Measurements from ENCODE around the gene ANKUB1.

Gene ANKUB1

DNA sequence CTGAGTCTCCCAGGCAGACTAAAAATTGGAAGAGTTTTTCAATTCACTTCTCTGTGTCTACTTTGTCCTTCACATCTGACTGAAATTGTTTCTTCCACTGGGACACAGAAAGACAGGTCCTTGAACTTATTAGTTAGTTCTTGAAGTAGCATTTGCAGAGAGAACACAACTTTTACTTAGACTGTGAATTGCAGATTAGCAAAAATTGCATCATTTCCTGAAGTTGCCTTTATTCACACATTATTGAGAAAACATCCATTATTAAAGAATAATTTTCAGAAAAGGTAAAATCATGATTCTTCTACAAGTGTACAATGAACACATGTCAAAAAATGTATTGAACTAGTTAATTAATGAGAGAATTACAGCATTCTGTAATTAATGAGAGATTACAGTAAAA lies 38.6 kb downstream of the ANKUB1 start:
- no peak for DNase-seq

DNA sequence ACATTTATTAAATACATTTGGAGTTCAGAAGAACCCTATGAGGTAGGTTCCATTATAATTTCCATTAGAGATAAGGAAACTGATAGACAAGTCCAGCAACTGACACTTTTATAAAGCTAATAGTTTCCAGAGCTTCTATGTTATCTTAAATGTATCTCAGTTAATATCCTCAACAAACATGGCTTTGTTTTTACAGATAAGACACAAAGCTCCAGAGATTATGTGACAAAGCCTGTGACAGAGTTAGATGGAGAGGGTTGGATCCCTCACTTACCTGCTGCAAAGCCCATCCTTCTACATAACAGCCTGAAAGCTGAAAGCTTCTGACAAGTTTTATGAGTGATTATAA lies 39.6 kb downstream of the ANKUB1 start:
- no peak for DNase-seq

DNA sequence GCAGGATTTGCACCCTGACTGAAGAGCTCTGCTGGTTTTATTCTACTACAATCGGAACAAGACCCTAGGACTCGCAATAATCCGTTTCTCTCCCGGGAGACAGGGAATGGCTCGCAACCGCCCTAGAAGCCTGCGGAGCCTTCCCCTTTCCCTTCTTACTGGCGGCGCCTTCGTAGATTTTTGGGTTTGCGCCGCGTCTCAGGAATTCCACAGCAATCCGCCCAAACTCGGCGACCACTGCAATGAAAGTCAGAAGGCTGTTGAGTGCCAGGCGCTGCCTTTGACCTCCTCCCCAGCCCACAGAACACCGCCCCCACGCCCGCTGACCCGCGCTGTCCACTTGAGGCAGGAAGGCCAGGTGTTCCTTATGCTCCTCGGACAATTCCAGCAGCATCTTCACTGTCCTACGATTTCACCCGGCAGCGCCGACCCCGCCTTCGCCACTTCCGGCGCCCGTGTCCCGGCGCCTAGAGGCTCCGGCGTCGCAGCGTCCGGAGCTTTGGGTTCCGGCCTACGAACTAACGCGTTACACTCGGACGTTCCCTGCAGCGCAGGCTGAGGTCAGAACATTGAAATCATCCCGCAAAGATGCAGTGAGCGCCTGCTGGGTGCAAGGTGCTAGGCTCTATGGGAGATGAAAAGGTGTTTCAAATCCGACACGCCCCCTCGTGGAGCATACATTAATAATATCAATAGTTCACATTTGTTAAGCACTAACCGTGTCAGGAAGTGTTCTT lies 40.1 kb downstream of the ANKUB1 start, which contains the start of gene COMMD2:
Gene COMMD2 (minus strand): TSS at position 439 of the 737 bp plus-strand sequence. CDS start 45 bp downstream, at position 394.
- peak; percentile 82 for DNase-seq

DNA sequence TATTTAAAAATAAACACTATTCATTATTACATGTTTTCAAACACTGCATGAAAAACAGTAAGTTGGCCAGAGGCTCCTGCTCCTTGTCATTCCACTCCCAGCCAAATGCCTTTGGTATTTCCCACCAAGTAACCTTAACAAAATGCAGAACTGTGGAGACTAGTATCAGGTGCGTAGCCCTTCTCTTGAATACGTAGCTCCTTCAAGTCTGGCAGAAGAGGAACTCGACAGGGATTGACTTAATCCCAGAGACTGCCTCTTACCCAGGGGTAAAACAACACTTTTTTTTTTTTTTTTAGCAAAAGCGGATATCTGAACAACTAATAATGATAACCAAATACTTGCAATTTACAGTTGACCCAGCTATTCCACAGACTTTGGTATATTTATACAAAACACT lies 40.8 kb downstream of the ANKUB1 start:
- DNase-seq, result peak; percentile 6

DNA sequence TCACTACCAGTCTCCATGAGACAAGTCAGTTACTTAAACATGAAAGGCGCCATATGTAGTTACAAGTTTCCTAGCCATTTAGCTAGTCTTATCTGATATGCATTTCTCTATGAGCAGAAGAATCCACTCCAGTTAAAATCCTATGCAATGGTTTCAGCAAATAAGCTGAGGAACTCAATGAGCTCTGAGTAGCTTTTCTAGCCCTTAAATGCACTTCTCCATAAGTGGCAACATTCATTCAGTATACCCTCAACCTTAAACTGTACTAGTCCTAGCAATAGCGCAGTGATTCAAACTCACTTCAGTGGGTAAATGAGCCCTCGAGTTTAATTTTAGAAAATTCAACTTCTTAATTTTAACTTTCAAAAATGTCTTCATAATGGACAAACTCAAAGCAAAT lies 47.7 kb downstream of the ANKUB1 start:
- DNase-seq, result no peak

DNA sequence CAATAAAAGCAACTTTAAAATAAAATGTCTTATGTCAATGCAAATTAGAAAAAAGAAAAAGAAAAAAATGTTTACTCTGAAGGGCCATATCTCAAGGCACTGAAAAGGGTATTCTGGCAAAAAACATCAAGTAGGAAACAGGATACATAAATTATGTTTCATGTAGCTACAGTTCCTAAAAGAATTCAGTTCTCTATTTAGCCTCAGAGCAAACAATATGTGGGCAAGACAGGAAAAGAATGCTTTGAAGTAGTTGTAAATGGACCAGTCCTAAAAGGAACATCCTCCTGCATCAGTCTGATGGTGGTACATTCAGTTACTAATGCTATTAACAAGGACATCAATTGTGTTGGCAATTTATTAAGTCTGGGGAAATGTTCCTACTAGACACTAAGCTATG lies 48.2 kb downstream of the ANKUB1 start:
- DNase-seq, result no peak

DNA sequence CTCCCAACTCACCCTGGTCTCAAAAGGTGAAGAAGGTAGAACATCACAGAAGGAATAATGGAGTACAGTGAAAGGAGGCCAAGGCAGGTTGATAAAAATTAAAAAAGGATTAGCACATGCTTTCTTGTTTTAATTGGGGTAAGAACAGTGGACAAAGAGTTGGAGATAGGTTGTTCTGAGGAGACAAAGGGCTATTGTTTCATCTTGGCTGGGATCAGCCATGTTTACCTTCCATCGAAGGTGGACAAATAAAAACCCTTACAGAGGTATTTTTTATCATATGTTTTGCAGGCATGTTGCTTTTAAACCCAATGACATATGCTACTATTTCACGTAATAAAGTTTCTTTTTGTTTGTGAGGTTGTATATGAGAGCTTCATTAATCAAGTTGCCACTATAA lies 53.0 kb downstream of the ANKUB1 start:
- DNase-seq, result no peak

DNA sequence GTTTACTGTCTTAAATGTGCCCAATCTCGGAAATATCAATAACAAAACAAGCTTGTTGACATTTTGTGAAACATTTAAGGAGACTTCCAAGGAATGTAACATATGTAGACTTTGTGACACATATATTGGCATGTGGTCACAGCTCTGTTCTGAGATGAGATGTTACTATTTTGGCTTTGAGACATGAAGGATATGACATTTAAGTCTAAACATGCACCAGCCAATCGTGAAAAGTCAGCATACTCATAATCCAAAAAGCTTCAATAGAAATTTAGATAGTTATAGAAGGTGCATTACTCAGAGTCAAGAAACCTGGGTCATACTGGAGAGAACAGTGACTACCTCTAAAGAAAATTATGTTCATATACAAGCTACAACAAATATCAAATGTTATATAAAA lies 53.5 kb downstream of the ANKUB1 start:
- no peak for DNase-seq

DNA sequence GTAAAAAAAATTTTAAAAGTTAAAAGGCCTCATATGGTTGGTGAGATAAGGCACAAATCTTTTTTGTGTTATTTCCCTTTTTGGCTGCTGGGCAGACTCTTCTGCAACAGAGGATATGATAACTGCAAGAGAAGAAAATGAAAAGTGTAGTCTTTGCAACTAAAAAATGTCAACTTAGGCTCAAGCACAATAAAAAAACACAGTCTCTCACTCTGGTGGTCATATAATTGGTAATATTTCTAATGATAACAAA lies 55.5 kb downstream of the ANKUB1 start:
- DNase-seq, result no peak

DNA sequence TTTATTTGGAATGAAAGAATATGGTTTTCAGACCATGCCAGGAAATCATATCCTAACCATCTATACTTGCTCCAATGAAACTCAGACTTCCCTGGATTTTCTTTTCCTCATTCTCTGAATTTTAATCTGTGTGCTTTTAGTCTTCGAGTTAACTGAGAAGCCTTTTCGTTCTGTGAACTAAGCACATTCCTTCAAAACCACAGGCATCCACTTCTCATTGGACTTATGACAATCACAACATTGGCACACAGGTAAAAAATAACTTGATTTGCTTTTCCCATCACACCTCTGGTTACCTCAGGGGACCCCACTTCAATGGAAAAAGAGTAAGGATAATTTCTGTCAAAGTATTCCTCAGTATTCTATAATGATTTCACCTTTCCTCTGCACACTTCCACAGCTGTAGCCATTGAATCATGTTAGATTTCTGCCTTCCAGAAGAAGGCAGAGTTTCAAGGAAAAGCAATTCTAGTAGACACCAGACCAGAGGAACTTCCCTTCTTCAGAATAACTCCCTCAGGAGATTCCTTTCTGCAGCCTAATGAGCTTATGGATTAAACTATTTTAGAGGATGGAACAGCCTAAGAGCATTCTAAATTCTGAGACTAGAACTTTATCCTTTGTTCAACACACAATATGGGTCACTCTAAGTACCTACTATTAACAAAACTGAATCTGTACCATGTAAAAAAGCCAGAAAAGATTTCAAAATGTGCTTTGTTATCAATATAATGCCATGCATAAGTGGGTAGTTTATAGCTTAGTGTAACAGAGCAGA lies 56.0 kb downstream of the ANKUB1 start:
- DNase-seq, result no peak

DNA sequence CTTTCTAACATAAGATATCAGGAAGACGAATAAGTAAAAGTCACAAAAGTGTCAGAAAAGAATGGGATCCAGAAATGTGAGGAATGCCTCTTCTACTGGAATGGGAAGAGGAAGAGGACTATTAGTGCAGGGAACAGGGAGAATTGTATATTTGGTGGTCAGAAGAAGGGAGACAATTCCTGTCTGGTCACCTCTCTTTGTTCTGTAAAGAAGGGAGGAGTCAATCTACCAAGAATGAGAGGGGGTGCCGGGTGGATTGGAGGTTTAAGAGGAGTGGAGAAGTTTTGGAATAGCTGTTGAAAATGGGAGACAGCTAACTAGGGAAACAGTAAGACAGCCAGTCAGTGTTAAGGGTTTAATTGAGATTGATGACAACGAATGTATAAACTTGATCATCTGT lies 60.1 kb downstream of the ANKUB1 start:
- DNase-seq, result no peak

DNA sequence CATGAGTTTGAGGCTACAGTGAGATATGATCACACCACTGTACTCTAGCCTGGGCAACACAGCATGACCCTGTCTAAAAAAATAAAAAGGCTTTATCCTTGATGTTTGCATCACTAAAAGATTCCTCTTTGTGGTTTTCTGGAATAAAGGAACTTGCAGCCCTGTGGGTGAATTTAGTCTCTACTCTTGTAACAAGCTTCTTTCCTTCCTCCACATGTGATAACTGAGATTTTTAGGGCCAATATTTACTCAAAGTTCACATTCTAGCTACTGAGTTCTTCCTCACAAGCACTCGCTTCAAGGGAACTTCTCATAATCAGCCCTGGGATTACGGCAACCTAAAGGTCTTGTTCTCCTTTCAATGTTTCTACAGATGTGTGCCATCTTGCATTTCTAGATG lies 64.7 kb downstream of the ANKUB1 start:
- no peak for DNase-seq

DNA sequence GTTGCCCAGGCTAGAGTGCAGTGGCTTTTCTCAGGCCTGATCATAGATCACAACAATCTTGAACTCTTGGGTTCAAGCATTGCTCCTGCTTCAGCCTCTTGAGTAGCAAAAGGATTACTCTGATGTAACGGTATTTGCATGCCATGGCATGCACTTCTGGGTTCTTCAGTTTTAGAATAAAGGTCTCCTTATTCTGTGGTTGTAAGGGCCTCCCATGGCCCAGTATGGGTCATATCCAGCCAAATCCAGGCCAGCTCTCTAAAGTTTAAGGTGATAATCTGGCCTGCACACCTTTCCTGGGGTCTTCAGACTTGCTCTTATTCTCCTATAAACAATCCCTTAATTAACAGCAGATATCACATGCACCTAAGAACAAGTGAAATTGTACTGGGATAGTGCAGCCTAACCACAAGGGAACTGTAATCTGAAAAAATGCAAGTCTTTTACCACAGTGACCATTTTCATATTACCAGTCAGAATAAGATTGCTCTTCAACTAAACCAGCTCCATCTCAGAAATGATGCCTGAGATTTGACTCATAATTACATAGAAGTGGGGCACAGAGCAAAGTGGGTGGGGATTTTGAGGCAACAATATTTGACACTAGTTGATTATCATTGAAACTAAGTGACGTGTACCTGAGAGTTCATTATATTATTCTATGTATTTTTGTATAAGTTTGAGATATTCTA lies 65.5 kb downstream of the ANKUB1 start:
- no peak for DNase-seq

DNA sequence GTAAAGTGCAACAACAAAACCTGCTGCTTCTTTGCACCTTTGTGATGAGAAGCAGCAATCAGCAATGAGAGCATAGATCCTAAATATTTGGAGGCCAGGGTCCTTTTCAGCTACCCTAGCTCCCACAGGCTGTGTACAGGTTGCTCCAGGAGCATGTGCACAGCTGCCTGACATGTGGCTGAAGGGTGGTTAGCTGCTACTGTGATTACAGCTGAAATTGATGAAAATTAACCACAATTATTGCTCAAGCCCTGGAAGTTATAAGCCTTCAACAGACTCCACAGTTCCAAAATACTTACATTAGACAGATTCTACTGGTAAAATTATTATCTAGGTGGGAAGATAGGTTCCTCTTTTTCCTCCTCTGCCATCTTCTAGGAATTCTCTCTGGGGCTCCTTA lies 68.6 kb downstream of the ANKUB1 start:
- no peak for DNase-seq

DNA sequence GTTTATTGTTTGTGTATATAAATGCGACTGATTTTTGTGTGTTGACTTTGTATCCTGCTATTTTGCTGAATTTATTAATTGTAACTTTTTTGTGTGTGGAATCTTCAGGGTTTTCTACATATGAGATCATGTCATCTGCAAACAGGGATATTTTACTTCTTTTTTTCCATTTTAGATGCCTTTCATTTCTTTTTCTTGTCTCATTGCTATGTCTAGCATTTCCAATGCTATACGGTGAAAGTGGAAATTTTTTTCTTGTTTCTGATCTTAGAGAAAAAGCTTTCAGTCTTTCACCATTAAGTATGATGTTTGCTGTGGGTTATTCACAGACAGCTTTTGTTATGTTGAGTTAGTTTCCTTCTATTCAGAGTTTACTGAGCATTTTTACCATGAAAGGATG lies 71.4 kb downstream of the ANKUB1 start:
- no peak for DNase-seq

DNA sequence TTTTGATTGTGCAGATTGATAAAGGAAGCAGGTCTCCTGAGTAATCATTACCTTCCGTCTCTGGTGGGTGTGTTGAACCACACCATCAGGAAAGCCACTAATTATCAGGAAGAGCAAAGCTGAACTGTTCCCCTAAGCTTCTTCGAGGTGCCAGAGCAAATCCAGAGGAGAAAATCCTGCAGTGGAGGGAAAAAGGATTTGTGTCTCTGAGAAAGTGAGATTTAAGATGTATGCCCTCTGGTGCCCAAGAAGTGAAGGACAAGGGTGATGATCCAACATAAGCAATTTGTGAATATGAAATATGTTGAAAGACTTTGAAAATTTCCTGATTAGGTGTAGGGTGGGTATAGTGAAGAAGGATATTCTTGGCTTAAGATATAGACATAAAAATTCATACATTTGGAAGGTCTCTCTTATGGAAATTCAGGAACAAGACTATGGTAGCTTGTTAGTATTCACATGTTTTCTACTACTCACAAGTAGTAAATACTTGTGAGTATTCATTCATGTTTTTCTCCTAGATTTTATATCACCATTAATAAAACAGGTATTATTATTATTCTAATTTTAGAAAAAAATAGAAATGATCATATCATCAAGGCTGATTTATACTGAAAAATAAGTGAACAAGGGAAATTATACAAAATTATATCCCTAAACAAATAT lies 74.8 kb downstream of the ANKUB1 start:
- peak; percentile 26 for DNase-seq

DNA sequence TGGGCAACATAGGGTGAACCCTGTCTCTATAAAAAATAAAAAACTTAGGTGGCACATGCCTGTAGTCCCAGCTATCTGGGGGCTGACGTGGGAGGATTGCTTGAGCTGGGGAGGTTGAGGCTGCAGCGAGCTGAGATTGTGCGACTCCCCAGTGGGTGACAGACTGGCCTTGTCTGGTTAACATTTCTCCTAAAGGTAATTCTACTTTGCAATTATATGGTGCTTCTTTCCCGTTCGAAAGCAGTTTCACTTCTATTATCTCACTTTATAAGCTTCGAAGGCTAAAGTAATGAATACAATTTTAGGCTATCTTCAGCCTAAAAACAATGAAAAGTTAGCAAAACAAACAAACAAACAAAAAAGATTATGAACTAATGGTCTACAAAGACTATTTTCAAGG lies 75.4 kb downstream of the ANKUB1 start:
- DNase-seq, result no peak

DNA sequence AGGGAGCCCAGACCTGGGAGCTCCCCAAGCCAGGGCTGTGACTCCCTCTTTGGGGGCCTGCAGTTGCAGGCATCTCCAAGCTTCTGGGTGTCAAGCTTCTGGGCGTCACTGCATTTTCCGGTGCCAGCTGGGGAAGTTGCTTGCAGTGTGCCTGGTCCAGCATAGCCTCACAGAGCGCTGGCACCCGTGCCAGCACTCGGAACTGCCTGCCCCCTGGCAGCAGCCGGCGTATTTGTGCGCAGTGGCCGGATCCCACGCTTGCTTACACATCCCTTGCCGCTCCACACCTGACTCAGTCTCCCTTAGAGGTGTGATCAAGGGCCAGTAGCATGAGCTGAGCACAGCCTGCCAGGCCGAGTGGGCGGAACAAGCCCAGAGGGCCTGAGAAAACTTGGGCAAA lies 77.1 kb downstream of the ANKUB1 start:
- DNase-seq, result no peak

DNA sequence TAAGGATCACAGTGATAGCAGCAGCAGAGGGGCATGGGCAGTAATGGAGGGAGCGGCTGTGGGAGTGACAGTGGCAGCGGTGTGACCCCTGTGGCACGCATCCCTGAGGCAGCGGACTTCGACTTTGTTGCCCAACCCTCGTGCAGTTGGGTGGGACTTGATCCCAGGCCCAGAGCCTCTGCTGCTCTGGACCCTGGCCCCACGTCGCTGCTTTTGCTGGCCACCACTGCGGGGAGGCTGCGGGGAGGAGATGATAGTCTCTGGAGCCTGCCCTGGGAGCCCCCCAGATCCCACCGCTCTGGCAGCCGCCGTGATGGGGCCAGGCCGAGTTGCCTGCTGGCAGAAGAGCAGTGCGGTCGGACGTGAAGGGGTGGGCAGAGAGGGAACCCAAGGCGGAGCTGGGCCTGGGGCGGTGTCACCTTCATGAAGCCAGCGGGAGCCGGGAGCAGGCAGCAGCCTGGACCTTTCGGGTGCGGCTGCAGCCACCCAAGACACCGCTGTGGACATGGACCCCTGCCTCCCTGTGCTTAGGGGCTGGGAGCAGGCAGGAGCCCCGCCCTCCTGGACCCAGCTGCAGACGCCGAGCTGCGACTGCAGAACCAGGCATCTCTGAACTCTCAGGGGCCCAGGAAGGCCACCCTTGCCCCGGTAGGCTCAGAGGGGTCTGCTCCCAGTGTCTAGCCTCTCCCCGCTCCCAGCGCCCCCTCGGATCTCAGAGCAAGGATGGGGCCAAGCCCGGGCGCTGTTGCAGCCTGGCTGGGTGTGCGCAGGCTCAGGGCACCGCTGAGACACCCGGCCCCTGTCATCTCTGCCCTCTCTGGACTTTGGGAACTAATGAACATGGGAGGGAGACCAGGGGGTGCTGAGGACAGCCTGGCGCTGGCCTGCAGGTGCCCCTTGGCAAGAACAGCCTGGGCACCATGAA lies 78.4 kb downstream of the ANKUB1 start:
- DNase-seq, result no peak
